Measurements from ENCODE around the gene PIGL. TPM values are rescaled to one million over a fixed set of nuclear protein-coding genes. Genes with fewer than 3 reads are reported as not detected.

The PIGL gene
- total and polyA plus RNA-seq, 2 experiments from 2014 or later: 32.9 to 47.3 TPM

DNA sequence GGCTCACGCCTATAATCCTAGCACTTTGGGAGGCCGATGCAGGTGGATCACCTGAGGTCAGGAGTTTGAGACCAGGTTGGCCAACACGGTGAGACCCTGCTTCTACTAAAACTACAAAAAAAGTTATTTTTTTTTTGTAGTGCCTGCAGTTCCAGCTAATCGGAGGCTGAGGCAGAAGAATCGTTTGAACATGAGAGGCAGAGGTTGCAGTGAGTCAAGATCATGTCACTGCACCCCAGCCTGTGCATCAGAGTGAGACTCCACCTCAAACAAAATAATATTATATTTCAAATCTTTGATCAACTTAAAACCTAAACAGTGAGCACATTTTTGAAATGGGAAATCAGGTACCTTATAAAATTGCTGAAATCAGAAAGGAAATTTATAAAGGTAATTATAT is 38.2 kb upstream of the PIGL start (continued):
- TF ChIP-seq, protein P1, sequence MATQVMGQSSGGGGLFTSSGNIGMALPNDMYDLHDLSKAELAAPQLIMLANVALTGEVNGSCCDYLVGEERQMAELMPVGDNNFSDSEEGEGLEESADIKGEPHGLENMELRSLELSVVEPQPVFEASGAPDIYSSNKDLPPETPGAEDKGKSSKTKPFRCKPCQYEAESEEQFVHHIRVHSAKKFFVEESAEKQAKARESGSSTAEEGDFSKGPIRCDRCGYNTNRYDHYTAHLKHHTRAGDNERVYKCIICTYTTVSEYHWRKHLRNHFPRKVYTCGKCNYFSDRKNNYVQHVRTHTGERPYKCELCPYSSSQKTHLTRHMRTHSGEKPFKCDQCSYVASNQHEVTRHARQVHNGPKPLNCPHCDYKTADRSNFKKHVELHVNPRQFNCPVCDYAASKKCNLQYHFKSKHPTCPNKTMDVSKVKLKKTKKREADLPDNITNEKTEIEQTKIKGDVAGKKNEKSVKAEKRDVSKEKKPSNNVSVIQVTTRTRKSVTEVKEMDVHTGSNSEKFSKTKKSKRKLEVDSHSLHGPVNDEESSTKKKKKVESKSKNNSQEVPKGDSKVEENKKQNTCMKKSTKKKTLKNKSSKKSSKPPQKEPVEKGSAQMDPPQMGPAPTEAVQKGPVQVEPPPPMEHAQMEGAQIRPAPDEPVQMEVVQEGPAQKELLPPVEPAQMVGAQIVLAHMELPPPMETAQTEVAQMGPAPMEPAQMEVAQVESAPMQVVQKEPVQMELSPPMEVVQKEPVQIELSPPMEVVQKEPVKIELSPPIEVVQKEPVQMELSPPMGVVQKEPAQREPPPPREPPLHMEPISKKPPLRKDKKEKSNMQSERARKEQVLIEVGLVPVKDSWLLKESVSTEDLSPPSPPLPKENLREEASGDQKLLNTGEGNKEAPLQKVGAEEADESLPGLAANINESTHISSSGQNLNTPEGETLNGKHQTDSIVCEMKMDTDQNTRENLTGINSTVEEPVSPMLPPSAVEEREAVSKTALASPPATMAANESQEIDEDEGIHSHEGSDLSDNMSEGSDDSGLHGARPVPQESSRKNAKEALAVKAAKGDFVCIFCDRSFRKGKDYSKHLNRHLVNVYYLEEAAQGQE (IDR thresholded peaks at IDR 0.05; ENCODE audit: unreplicated experiment): no peak
- TF ChIP-seq EZH2 (IDR thresholded peaks at IDR 0.05; ENCODE audit: low read depth, unreplicated experiment) (no peak), ZNF114 (CRISPR knock-in tag; IDR thresholded peaks at IDR 0.05) (no peak), STAT1 (IDR thresholded peaks at IDR 0.05; ENCODE audit: unreplicated experiment) (no peak)
- TF ChIP-seq, protein P2, sequence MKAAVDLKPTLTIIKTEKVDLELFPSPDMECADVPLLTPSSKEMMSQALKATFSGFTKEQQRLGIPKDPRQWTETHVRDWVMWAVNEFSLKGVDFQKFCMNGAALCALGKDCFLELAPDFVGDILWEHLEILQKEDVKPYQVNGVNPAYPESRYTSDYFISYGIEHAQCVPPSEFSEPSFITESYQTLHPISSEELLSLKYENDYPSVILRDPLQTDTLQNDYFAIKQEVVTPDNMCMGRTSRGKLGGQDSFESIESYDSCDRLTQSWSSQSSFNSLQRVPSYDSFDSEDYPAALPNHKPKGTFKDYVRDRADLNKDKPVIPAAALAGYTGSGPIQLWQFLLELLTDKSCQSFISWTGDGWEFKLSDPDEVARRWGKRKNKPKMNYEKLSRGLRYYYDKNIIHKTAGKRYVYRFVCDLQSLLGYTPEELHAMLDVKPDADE (IDR thresholded peaks at IDR 0.05): no peak

DNA sequence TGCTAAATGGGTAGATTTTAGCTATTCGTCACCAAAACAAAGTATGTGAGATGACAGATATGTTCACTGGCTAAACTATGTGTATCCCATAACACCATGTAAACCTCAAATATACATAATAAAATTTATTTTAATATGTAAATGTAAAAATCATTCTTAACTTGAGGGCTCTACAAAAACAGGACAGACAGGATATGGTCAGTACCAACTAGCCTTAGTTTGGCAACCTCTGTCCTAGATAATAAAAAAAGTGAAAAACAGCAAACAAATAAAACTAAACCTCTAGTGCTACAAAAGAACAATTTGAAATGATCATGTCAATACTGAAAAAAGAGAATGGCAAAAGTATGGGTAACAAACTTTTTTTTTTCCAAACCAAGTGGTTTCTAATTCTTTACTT is 35.4 kb upstream of the PIGL start:
- Histone ChIP-seq H3K27me3 (ENCODE audit: insufficient read depth) (no peaks in the 10 kb centered on the region), H3K36me3 (ENCODE audit: insufficient read depth) (no peaks in the 10 kb centered on the region), H3K27ac (ENCODE audit: low read depth) (no peak overlapping the region), H3K9me2 (ENCODE audit: insufficient read depth) (no peaks in the 10 kb centered on the region), H3K4me2 (no peak overlapping the region), H3K79me2 (replicated peaks; ENCODE audit: insufficient read depth) (peaks cover 93% of the 10 kb centered on the region), H3F3A (replicated peaks; ENCODE audit: low read depth) (no peaks in the 10 kb centered on the region), H2AFZ (no peak overlapping the region), H4K20me1 (replicated peaks; ENCODE audit: insufficient read depth) (0 out of 2 replicates have a peak, but pooled peaks cover 11% of the 10 kb centered on the region), H3K4me1 (ENCODE audit: insufficient read depth) (no peaks in the 10 kb centered on the region), H3K4me3 (no peak overlapping the region)
- no peaks in the 10 kb centered on the region for H3K9me3 Mint-ChIP-seq
- no peak overlapping the region for H3K4me3 Mint-ChIP-seq
- ATAC-seq (no peak), DNase-seq (ENCODE audit: low spot score) (no peak)
- H3K27ac Mint-ChIP-seq: no peak overlapping the region
- H3K27me3 Mint-ChIP-seq (ENCODE audit: insufficient read depth, low read depth, poor library complexity): peaks cover 2% of the 10 kb centered on the region
- H3K4me1 Mint-ChIP-seq: peaks cover 6% of the 10 kb centered on the region; the same call in 1 of the 3 replicates
- peaks cover 41% of the 10 kb centered on the region; the same call in 2 of the 3 replicates for H3K36me3 Mint-ChIP-seq (ENCODE audit: low read depth)
- TF ChIP-seq, protein P2 (IDR thresholded peaks at IDR 0.05): no peak
- TF ChIP-seq, protein P3, sequence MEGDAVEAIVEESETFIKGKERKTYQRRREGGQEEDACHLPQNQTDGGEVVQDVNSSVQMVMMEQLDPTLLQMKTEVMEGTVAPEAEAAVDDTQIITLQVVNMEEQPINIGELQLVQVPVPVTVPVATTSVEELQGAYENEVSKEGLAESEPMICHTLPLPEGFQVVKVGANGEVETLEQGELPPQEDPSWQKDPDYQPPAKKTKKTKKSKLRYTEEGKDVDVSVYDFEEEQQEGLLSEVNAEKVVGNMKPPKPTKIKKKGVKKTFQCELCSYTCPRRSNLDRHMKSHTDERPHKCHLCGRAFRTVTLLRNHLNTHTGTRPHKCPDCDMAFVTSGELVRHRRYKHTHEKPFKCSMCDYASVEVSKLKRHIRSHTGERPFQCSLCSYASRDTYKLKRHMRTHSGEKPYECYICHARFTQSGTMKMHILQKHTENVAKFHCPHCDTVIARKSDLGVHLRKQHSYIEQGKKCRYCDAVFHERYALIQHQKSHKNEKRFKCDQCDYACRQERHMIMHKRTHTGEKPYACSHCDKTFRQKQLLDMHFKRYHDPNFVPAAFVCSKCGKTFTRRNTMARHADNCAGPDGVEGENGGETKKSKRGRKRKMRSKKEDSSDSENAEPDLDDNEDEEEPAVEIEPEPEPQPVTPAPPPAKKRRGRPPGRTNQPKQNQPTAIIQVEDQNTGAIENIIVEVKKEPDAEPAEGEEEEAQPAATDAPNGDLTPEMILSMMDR (conservative IDR thresholded peaks at IDR 0.05; ENCODE audit: low read depth in 2 of 2): no peak
- TF ChIP-seq NANOG (IDR thresholded peaks at IDR 0.05; ENCODE audit: borderline replicate concordance) (no peak), JUNB (IDR thresholded peaks at IDR 0.05; ENCODE audit: unreplicated experiment) (no peak), ZNF114 (CRISPR knock-in tag; IDR thresholded peaks at IDR 0.05) (no peak), STAT1 (IDR thresholded peaks at IDR 0.05; ENCODE audit: unreplicated experiment) (no peak), POLR2AphosphoS5 (IDR thresholded peaks at IDR 0.05; ENCODE audit: low read depth) (no peak)
- TF ChIP-seq, protein P1 (IDR thresholded peaks at IDR 0.05; ENCODE audit: unreplicated experiment): no peak
